HG02759 (cell line): ENCODE data around the gene ARHGAP45.
"Not testable (repeated sequence)": the region's sequence is repeated elsewhere in the genome, so short reads cannot be mapped to it uniquely, and the experiment has no call there.

ENCODE experiments used
- ATAC-seq: cut with Tn5 transposase; IDR thresholded peaks from one replicate; pipeline ENCODE4 v1.9.1; 2021; ENCODE audit warnings: mild to moderate bottlenecking, moderate library complexity; ENCODE audit not compliant: unreplicated experiment

The ARHGAP45 gene

GRCh38 chr19:1114728-1115127, 47.8 kb downstream of the ARHGAP45 start:
- ATAC-seq: not testable (repeated sequence)

- ATAC-seq: no peak
These were observed 48.9 kb downstream of the ARHGAP45 start for GRCh38 chr19:1115646-1116420.

GRCh38 chr19:1116726-1117581, 50.0 kb downstream of the ARHGAP45 start:
- ATAC-seq: no peak

- ATAC-seq: no peak
These were observed 50.7 kb downstream of the ARHGAP45 start for GRCh38 chr19:1117654-1118053.

GRCh38 chr19:1118999-1119398, 52.0 kb downstream of the ARHGAP45 start:
- ATAC-seq: no peak

- ATAC-seq: no peak
These were observed 52.7 kb downstream of the ARHGAP45 start for GRCh38 chr19:1119475-1120217.

GRCh38 chr19:1121395-1121794, 54.4 kb downstream of the ARHGAP45 start:
- no peak for ATAC-seq

- ATAC-seq: no peak
These were observed 55.3 kb downstream of the ARHGAP45 start for GRCh38 chr19:1122021-1122971.

GRCh38 chr19:1122972-1123363, 56.0 kb downstream of the ARHGAP45 start:
- no peak for ATAC-seq

- ATAC-seq: no peak
These were observed 56.4 kb downstream of the ARHGAP45 start for GRCh38 chr19:1123381-1123780.

- ATAC-seq: no peak
These were observed 57.1 kb downstream of the ARHGAP45 start for GRCh38 chr19:1123885-1124677.

GRCh38 chr19:1125601-1126467, 58.9 kb downstream of the ARHGAP45 start:
- no peak for ATAC-seq

- no peak for ATAC-seq
These were observed 60.2 kb downstream of the ARHGAP45 start for GRCh38 chr19:1126984-1127760.

- no peak for ATAC-seq
These were observed 61.1 kb downstream of the ARHGAP45 start for GRCh38 chr19:1128106-1128505.

- ATAC-seq: not testable (repeated sequence)
These were observed 62.1 kb downstream of the ARHGAP45 start for GRCh38 chr19:1129084-1129483.

GRCh38 chr19:1129535-1129934, 62.6 kb downstream of the ARHGAP45 start:
- ATAC-seq: no peak
